ENCODE results near the gene RPRD1A.
"Not testable (repeated sequence)": the region's sequence is repeated elsewhere in the genome, so short reads cannot be mapped to it uniquely, and the experiment has no call there.

Gene RPRD1A

DNA sequence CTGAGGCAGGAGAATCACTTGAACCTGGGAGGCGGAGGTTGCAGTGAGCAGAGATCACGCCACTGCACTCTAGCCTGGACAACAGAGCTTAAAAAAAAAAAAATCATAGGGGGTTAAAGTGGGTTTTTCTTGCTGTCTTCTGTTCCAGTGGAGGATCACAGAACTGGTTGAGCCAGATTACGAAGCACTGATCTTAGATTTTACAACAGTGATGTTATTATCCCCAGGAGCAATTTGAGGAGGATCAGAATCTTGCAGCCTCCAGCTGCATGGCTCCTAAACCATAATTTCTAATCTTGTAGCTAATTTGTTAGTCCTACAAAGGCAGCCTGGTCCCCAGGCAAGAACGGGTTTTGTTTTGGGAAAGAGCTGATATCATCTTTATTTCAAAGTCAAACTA lies 99.5 kb downstream of the RPRD1A start:
- DNase-seq (ENCODE audit: low spot score): not testable (repeated sequence)

DNA sequence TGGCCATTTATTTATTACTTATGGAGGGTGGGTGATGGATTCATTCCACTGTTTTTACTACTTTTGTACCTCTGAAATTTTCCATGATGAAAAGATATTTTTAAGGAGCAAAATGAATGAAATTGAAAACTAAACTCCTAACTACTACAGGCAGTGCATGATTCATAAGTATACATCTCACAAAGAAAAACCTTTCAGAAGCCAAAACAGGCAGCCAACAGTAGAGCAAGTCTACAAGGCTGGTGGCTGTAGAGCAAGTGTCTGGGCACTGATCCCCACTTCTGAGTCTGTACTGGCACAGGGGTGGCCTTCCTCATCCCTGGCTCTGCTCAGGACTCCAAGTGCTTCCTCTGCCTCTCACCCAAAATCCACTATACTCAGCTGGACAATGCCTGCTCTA lies 103.0 kb downstream of the RPRD1A start:
- DNase-seq (ENCODE audit: low spot score): no peak

DNA sequence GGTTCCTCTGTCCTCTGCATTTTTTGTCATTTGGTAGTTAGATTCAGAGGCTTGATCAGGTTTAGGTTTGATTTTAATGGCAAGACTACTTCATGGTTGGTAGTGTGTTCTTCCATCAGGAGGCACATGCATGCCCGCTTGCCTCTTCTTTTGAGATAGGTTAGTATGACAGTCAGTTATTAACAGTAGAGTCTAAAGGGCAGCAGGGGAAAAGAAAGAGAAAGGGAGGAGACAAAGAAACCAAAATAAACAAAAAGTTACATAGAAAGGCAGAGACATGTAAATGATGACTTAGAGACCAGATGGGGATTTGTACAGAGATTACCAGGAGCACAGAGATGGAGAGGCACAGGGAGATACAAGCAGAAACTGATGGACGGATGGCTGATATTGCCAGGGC lies 105.0 kb downstream of the RPRD1A start:
- no peak for DNase-seq (ENCODE audit: low spot score)

DNA sequence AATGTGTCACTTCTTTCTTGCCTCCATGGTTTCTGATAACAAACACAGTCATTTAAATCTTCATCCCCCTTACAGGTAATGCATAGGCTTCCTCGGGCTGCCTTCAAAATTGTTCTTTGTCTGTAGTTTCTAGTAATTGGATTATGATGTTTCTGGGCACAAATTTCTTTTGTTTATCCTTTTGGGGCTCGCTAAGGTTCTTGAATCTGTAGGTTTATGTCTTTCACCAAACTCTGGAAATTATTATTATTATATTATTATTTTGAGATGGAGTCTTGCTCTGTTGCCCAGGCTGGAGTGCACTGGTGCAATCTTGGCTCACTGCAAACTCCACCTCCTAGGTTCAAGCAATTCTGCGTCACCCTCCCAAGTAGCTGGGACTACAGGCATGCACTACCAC lies 111.1 kb downstream of the RPRD1A start:
- no peak for DNase-seq (ENCODE audit: low spot score)

DNA sequence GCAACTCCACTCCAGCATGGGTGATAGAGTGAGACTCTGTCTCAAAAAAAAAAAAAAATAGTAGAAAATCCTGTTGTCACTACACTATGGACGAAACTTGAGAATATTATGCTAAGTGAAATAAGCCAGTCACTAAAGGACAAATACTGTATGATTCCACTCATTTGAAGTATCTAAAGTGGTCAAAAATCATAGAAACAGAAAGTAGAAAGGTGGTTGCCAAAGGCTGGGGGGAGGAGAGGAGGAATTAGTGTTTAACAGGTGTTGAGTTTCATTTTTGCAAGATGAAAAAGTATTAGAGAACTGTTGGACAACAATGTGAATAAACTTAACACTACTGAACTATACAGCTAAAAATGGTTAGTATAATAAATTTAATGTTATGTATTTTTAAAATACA lies 113.7 kb downstream of the RPRD1A start:
- no peak for DNase-seq (ENCODE audit: low spot score)

DNA sequence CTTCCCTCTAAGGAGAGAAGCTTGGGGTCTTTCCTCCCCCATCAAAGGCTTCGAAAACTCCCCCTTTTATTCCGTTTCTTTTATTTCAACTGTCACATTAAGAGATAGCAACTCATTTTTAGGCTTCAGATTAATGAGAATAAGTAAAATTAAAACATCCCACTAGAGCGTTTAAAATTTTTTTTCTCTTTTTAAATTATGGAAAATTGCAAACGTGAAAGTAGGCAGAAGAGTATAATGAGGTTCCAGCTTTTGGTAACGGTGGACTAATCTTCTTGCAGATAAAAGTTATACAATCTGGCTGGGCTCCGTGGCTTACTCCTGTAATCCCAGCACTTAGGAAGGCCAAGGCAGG lies 116.8 kb downstream of the RPRD1A start:
- no peak for DNase-seq (ENCODE audit: low spot score)

DNA sequence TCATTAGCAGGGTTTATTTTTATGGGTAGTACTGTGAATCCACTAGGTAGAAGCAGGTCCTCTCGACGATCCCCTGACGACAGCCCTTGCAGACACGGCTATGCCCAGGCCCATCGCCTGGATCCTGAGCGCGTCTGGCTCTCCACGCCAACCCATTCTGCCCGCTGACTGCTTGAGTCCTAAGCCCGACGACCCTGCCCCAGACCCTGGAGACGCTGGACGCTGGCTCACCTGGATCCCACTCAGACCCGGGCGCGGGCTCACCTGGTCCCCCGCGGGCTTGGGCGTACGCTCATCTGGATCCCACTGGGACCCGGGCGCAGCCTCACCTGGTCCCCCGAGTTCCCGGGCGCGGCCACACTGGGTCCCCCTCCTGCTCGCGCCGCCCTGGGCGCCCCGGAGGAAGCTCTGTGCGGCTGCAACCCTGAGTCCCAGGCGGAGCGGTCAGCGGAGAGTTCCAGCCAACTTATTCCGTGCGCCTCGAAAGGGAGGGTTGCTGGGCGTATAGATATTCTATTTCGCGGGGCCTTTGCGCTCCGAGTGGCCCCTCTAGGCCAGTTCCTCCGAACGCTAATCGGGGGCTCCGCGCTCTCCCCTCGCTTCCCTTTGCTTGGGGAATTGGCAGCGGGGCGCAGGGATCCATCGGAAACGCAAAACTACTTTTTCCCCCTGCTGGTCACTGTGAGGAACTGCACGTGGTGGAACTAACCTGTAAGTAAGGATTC lies 117.3 kb downstream of the RPRD1A start:
- peak; percentile 66 for DNase-seq (ENCODE audit: low spot score)

DNA sequence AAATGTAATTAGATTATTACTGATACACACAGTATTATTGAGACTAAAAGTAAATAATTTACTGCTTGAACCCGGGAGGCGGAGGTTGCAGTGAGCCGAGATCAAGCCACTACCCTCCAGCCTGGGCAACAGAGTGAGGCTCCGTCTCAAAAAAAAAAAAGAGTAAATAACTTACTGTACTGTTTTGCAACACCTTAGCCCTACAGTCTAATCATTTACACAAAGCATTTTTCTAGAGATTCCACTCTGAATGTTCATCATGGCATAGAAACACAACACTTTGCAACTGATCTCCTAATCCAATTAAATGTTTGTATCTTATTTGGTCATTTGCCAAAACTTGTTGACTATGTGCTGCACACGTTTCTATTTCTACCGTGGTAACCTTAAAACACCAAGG lies 118.3 kb downstream of the RPRD1A start:
- DNase-seq (ENCODE audit: low spot score): no peak

DNA sequence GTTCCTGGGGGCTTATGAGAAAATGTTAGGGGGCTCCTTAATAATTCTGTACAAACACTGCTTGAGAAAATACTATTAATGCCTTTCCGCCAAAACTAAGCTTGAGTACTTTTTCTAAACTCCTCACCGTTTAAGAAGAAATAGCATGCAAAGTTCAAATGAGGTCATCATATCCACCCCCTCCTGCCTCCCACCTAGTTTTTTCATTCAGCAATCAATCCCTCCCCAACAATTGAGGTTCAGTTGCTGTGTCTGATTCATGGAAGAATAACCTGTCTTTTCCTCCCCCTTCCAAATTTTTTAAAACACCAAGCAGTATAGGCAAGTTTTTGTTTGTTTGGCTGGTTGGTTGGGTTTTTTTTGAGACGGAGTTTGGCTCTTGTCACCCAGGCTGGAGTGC lies 119.3 kb downstream of the RPRD1A start:
- DNase-seq (ENCODE audit: low spot score): no peak

DNA sequence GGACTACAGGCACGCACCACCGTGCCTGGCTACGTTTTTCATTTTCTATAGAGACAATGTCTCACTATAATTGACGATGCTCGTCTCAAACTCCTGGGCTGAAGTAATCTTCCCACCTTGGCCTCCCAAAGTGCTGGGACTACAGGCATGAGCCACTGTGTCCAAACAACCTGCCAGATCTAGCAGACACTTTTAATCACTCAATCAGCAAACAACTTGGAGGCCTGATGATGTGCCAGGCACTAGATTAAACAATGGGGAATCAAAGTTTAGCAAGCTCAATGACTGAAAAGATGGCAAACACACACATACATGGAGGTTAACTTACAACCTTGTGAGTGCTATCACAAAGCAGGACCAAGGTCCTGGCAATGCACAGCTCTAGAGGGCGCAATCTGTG lies 124.7 kb downstream of the RPRD1A start:
- DNase-seq (ENCODE audit: low spot score): no peak

DNA sequence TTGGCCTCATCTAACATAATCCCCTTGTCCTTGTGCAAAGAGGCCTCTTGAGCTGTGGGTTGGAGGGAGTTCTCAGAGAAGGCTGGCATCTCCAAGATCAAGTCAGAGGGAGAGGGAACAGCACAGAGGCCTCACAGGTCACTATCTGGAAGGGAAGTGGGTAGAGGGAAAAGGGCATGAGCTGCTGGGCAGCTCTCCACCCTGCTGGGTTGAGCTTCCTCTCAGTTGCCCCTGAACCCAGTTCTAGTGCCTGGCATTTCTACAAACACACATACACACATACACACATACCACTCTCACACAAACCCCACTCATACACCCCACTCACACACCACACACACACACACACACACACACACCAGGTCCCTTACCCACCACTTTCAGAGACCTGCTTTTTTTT lies 125.2 kb downstream of the RPRD1A start:
- DNase-seq (ENCODE audit: low spot score): no peak

DNA sequence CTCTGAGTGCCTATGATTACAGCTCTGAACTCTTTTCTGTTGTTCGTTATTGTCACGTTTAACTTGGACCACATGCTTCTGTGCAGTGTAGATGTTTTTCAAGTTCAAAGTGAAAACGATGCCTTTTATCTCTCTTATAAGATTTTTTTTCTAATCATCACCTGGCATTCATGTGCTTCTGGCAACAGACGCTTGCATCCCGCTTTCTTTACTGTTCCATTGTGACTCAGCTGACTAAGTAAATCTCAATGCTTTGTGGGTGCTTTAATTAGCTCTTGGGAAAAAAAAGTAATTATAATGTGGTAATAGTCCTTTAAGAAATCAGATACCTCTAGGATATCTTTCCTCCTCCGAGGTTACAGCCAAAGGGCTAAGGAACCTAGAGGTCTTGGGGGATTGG lies 126.1 kb downstream of the RPRD1A start:
- no peak for DNase-seq (ENCODE audit: low spot score)
